ENCODE measurements around the gene WNT8B. TPM values are rescaled to one million over a fixed set of nuclear protein-coding genes. Genes with fewer than 3 reads are reported as not detected.

Gene WNT8B
- polyA plus RNA-seq, 1 experiment, result not detected

- TF ChIP-seq CTCF (IDR thresholded peaks at IDR 0.05; ENCODE audit: low read depth, low read length), result no peak
- Histone ChIP-seq H3K27me3 (ENCODE audit: control insufficient read depth, insufficient read depth, low read length) (no peaks in the 10 kb centered on the region), H3K4me3 (ENCODE audit: low read depth, low read length) (no peak overlapping the region), H3K9me3 (ENCODE audit: control insufficient read depth, insufficient read depth, low read length) (no peaks in the 10 kb centered on the region), H3K27ac (ENCODE audit: low read depth, low read length) (no peak overlapping the region)
- no peak for DNase-seq (ENCODE audit: low read depth, low spot score)
- ChIA-PET CTCF (interaction anchor here (1.0 to 7.6 kb wide), 5 partner anchors 12 to 157 kb away, joined by 3 to 52 read pairs (median 6); partner anchors contain the start of gene HIF1AN), POLR2A (no interaction called here)
Measured at GRCh38 chr10:100496567-100496966, 33.8 kb downstream of the WNT8B start.

- POLR2A ChIA-PET, result no interaction called here
- CTCF ChIA-PET, result interaction anchor here (1.0 to 7.6 kb wide), 5 partner anchors 11 to 160 kb away, joined by 3 to 52 read pairs (median 11); no protein-coding TSS in a partner anchor
- no peak for TF ChIP-seq CTCF (IDR thresholded peaks at IDR 0.05; ENCODE audit: low read depth, low read length)
- Histone ChIP-seq H3K27ac (ENCODE audit: low read depth, low read length) (no peak overlapping the region), H3K4me3 (ENCODE audit: low read depth, low read length) (no peak overlapping the region), H3K27me3 (ENCODE audit: control insufficient read depth, insufficient read depth, low read length) (no peaks in the 10 kb centered on the region), H3K9me3 (ENCODE audit: control insufficient read depth, insufficient read depth, low read length) (no peaks in the 10 kb centered on the region)
- no peak for DNase-seq (ENCODE audit: low read depth, low spot score)
Measured at GRCh38 chr10:100498059-100498458, 35.2 kb downstream of the WNT8B start.

GRCh38 chr10:100501423-100501822 lies 38.6 kb downstream of the WNT8B start:
- Histone ChIP-seq H3K27me3 (ENCODE audit: control insufficient read depth, insufficient read depth, low read length) (no peaks in the 10 kb centered on the region), H3K9me3 (ENCODE audit: control insufficient read depth, insufficient read depth, low read length) (no peaks in the 10 kb centered on the region), H3K4me3 (ENCODE audit: low read depth, low read length) (no peak overlapping the region), H3K27ac (ENCODE audit: low read depth, low read length) (no peak overlapping the region)
- DNase-seq (ENCODE audit: low read depth, low spot score), result peak; percentile 11
- ChIA-PET CTCF (interaction anchor here (1.3 to 2.7 kb wide), 2 partner anchors 19 to 67 kb away, joined by 6 to 17 read pairs; no protein-coding TSS in a partner anchor), POLR2A (no interaction called here)
- TF ChIP-seq CTCF (IDR thresholded peaks at IDR 0.05; ENCODE audit: low read depth, low read length), result no peak

- CTCF ChIA-PET, result interaction anchor here (1.6 to 2.4 kb wide), 2 partner anchors 11 to 69 kb away, joined by 3 to 12 read pairs; no protein-coding TSS in a partner anchor
Measured at GRCh38 chr10:100502926-100503494, 40.2 kb downstream of the WNT8B start.

More at GRCh38 chr10:100502926-100503494, 40.2 kb downstream of the WNT8B start:
- no peak overlapping the region for H3K4me3 ChIP-seq (ENCODE audit: low read depth, low read length)
- POLR2A ChIA-PET, result no interaction called here
- H3K27ac ChIP-seq (ENCODE audit: low read depth, low read length), result no peak overlapping the region
- no peak for TF ChIP-seq CTCF (IDR thresholded peaks at IDR 0.05; ENCODE audit: low read depth, low read length)
- DNase-seq (ENCODE audit: low read depth, low spot score), result no peak
- no peaks in the 10 kb centered on the region for H3K9me3 ChIP-seq (ENCODE audit: control insufficient read depth, insufficient read depth, low read length)
- no peaks in the 10 kb centered on the region for H3K27me3 ChIP-seq (ENCODE audit: control insufficient read depth, insufficient read depth, low read length)

All from AG04450 (cell line).